ENCODE results near the gene DOHH.
A peak's percentile ranks its signal among the peaks of the same experiment; 100 is the strongest.

The DOHH gene

GRCh38 chr19:3492919-3493318 lies 7.6 kb downstream of the DOHH start:
- Histone ChIP-seq H3K36me3 (peaks cover 38% of the 10 kb centered on the region), H3K9me3 (ENCODE audit: severe bottlenecking) (no peaks in the 10 kb centered on the region), H3K27me3 (ENCODE audit: insufficient read depth, low read depth, severe bottlenecking) (no peaks in the 10 kb centered on the region), H3K4me3 (ENCODE audit: low read depth, low read length) (no peak overlapping the region), H3K27ac (no peak overlapping the region)
- no peak for TF ChIP-seq CTCF (IDR thresholded peaks at IDR 0.05; ENCODE audit: low read depth, low read length)
- DNase-seq, result no peak

DNA sequence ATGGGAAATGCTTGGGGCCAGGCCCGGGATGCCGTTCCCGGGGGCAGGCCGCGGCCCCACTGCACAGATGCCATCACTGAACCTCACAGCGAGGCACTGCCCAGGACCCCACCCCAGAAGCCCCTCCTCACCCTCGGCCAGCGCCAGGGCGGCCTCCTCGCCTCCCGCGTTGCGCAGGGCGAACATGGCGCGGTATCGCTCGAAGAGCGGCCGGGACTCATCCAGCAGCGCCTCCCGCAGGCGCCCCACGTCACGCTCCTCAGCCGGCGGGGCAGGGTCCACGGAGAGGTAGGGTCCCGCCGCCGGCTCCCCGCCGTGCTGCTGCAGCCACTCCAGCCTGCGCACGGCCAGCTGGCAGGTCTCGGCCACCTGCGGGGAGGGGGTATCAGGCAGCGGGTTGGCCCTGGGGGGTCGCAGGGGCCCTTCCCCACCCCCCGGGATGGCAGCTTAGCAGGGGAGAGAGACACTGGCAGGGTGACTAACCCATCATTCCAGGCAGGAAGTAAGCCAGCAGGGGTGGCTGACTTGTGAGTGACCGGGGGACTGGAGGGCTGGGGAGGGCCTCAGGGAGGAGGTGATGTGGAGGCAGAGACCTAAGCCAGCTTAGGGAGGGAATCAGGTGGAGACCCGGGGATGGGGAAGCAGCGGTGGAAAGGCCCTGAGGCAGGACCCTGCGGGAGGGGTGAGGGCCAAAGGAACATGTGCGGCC lies 8.2 kb downstream of the DOHH start:
- DNase-seq, result no peak
- Histone ChIP-seq H3K27ac (no peak overlapping the region), H3K4me3 (ENCODE audit: low read depth, low read length) (no peak overlapping the region), H3K36me3 (peaks cover 38% of the 10 kb centered on the region), H3K9me3 (ENCODE audit: severe bottlenecking) (no peaks in the 10 kb centered on the region), H3K27me3 (ENCODE audit: insufficient read depth, low read depth, severe bottlenecking) (no peaks in the 10 kb centered on the region)
- no peak for TF ChIP-seq CTCF (IDR thresholded peaks at IDR 0.05; ENCODE audit: low read depth, low read length)

DNA sequence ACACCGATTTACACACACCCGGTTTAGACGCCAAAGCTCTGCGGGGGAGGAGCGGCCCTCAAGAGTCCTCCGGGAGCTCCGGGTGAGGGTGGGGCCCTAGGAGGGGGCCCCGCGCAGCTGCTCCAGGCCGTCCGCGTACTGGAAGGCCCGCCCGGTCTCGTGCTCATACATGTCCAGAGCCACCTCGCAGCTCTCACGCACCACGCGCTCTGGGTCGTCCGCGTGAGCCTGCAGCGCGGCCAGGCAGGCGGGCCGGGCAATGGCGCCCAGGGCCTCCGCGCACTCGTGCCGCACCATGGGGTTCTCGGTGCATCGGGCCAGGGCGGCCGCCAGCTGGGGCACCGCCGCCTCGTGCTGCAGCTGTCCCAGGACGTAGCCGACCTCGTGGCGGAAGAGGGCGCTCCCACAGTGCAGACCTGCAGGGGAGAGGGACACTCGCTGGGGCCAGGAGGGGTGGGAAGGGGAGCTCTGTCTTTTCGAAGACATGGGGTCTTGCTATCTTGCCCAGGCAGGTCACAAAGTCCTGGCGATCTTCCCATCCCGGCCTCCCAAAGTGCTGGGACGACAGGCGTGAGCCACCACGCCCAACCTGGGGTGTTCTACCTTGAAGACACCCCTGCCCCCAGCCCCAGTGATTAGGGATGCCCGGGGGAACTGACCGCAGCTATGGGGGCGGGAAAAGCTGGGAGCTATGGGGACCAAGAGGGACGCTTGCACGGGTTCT lies 8.9 kb downstream of the DOHH start:
- peaks cover 38% of the 10 kb centered on the region for H3K36me3 ChIP-seq
- no peak overlapping the region for H3K27ac ChIP-seq
- TF ChIP-seq CTCF (IDR thresholded peaks at IDR 0.05; ENCODE audit: low read depth, low read length), result no peak
- no peak for DNase-seq
- no peaks in the 10 kb centered on the region for H3K27me3 ChIP-seq (ENCODE audit: insufficient read depth, low read depth, severe bottlenecking)
- H3K4me3 ChIP-seq (ENCODE audit: low read depth, low read length), result no peak overlapping the region
- H3K9me3 ChIP-seq (ENCODE audit: severe bottlenecking), result no peaks in the 10 kb centered on the region

DNA sequence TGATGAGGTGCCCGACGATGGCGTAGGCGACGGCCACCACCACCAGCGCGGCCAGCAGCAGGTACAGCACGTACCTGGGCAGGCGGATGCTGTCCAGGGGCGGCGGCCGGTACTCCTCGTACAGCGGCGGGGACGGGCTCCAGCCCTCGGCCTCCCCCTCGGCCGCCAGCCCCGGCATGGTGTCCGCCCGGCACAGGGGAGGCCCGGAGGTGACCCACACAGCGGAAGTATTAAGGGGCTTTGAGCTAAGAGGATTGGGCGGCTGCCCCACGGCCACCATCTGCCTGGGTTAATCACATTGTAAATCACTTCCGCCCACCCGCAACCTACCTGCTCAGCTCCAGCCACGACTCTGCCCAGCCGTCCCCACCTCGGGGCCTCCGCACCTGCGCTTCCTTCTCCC lies 17.2 kb downstream of the DOHH start, which contains the start of gene SMIM44:
Gene SMIM44, minus strand, starts transcription at position 216 of the 403 bp plus-strand sequence. Its CDS starts 38 bp downstream, at position 178.
- TF ChIP-seq CTCF (IDR thresholded peaks at IDR 0.05; ENCODE audit: low read depth, low read length), result no peak
- DNase-seq, result peak; percentile 95
- Histone ChIP-seq H3K9me3 (ENCODE audit: severe bottlenecking) (no peaks in the 10 kb centered on the region), H3K27ac (no peak within 1 kb of the TSS; the same call in 1 of the 2 replicates), H3K36me3 (no peaks in the 10 kb centered on the region), H3K4me3 (ENCODE audit: low read depth, low read length) (peak within 1 kb of the TSS; percentile 39), H3K27me3 (ENCODE audit: insufficient read depth, low read depth, severe bottlenecking) (peaks cover 32% of the 10 kb centered on the region)

DNA sequence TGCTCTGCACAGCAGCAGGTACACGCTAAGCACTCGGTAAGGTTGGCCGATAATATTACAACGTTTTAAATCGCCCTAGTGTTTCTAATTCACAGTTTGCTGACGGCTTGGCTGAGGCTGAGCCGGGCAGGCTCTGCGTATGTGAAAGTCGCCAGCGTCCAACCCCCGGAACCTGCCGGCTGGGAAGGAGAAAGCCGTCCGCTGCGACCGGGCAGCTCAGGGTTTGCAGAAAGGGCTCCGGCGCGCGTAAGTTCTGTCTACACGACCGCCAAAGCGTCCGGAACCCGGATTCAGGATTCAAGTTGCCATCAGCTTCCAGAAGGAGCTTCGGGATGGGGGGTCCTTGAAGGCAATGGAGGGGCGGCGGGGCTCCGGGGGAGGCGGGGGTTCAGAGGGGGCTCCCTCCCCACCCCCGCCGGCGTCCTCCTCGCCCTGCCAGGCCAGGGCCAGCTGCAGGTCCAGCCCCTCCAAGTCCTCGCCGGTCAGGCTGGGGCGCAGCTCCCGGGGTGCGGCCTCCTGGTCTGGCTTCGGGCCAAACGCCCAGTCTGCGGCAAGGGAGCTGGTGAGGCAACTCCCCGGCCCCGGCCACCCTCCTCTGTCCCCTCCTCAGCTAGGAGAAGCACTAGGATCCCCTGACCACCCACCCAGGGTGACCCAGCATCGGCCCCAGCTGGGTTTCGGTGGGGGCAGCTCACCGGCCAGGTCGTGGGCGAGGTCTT lies 17.8 kb downstream of the DOHH start:
- no peak overlapping the region; the same call in 1 of the 2 replicates for H3K27ac ChIP-seq
- TF ChIP-seq CTCF (IDR thresholded peaks at IDR 0.05; ENCODE audit: low read depth, low read length), result no peak
- DNase-seq, result peak; percentile 52
- no peaks in the 10 kb centered on the region for H3K9me3 ChIP-seq (ENCODE audit: severe bottlenecking)
- H3K36me3 ChIP-seq, result no peaks in the 10 kb centered on the region
- peaks cover 32% of the 10 kb centered on the region for H3K27me3 ChIP-seq (ENCODE audit: insufficient read depth, low read depth, severe bottlenecking)
- peak overlapping the region; percentile 39 for H3K4me3 ChIP-seq (ENCODE audit: low read depth, low read length)
